GM04503 (cell line): ENCODE measurements around the gene PRDM15.
A peak's percentile ranks its signal among the peaks of the same experiment; 100 is the strongest.

Source experiments
- DNase-seq: peaks from one replicate; pipeline ENCODE4 v3.0.0-alpha.2; 2012; ENCODE audit warnings: low read depth

The PRDM15 gene

DNA sequence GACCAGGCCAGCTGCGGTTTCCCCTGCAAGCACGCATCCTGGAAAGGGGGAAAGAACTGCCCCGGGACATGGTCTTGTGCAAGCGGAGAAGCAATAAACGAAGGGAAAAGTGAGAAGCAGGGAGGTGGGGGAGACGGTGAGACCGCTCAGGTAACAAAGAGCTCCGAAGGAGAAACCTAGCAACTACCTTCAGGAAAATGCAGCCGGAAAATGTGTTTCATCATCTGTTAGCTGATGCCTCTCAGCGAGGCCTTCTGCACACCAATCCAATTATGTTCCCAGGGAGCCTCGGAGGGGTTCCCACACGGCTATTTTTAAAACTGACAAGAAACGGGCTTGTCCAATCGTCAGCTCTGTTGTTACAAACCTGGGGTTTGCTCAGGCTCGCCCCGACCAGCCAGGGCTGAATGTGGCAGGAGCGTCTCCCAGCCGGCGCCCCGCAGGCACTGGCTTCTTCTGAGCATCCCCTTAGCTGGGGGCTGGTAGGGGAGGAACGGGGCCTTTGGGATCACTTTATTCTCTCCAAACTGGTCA is 115.7 kb downstream of the PRDM15 start:
- no peak for DNase-seq

DNA sequence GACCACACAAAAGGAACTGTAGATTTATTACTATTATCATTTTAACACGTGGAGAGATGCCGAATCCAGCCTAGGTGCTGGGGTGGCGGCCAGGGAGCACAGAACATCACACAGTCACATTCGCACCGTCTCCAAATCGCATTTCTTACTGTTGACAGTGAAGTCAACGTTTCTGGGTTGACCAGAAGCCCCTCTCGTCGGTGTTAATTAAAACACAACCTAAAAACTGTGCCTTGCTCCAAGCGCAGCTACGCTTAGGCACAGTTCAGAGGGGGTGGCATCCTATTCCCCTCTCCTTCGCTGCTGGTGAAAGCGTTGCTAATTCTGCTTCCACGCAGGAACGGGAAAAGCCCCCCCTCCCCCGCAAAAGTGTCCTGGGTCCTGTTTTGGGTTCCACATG is 116.4 kb downstream of the PRDM15 start:
- no peak for DNase-seq

DNA sequence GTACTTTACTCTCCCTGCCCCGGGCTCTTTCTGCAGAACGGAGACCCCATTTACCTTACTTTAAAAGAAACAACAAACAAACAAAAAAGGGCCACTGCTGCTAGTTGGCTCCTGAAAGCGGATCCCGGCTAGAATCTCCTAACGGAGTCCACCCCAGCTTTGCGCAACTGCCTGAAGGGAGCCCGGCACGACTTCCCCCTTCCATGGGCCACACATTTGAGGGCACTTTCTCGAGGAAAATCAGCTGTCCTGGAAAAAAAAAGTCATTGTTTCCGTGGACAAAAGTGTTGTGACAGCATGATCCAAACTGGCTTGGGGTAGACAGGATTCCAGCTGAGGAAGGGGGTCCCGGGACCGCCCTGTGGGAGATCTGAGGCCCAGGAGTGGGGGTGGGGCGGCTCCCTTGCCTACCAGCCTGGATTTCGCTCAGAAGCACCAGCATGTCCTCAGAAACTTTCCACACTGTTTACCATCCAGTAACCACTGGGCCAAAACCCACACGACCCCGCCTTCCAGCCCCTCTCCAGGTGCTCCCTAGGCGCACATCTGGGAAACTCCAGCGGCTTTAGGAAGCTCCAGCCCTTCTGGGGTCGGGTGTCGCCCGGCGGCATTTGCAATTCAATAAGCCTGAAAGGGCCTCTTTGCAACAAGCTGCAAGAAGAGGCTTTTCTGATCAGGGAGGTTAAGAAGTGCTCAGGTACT is 117.1 kb downstream of the PRDM15 start:
- DNase-seq = no peak

DNA sequence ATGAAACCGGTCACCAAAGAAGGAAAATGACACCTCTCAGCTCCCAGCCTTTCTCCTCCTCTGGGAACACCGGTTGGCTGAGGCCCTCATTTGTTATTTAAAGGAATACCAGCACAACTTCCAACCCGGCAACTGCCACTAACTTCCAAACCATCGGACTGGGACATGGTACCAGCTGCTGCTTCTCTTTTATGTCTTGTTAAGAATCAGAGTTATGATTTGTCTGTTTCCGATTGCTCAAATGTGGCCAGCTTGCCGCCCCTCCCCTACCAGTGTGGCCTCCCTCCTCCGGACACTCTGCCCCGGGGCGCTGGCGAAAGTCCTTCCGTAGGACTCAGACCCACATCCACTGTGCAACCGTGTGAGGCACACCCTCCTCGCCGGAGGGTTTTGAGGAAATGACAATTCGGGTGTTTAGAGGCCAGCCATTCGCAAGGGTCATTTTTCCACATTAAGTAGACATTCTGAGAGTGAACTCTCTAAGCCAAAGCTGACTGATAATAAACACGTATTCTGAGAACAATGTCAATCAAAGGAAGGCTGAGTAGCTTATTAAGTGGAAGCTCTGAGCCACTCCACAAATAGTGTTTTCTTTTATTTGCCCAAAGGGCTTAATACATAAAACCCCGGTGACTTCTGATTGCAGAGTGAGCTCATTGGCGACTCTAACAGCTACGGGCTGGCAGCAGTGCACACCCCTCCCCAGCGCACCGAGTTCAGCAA is 117.8 kb downstream of the PRDM15 start:
- DNase-seq = no peak

DNA sequence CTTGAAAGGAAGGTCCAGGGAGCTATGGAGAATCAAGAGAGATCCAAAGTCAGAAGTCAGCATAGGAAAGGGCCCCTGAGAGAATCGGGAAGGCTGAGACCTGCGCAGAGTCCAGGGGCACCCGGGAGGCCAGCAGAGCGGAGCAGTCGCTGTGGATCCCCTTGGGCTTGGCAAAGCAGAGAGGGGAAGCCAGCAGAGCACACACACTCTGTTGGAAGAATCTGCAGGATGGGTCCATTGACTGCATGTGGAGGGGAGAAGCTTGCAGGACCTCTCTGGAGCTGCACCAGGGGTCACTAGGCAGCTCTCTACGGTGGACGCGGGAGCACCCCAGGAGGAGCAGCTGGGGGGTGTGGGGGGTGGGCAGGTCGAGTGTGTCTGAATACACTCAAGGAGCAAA is 118.7 kb downstream of the PRDM15 start:
- no peak for DNase-seq

DNA sequence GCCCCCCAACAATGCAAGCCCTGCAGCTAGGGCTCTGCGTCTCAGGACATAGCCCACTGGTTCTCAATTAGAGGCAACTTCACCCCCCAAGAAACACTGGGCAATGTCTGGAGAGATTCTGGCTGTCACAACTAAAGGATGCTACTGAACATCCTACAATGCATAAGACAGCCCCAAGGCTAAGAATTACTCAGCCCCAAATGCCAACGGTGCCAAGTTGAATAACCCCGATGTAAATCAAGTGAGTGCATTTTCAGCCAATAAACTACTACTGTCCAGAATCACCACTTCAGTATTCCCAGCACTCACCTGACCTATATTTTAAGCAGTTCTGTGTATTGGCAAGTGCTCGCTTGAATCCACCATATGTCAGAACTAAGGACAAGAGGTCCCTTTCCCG is 119.2 kb downstream of the PRDM15 start:
- no peak for DNase-seq

DNA sequence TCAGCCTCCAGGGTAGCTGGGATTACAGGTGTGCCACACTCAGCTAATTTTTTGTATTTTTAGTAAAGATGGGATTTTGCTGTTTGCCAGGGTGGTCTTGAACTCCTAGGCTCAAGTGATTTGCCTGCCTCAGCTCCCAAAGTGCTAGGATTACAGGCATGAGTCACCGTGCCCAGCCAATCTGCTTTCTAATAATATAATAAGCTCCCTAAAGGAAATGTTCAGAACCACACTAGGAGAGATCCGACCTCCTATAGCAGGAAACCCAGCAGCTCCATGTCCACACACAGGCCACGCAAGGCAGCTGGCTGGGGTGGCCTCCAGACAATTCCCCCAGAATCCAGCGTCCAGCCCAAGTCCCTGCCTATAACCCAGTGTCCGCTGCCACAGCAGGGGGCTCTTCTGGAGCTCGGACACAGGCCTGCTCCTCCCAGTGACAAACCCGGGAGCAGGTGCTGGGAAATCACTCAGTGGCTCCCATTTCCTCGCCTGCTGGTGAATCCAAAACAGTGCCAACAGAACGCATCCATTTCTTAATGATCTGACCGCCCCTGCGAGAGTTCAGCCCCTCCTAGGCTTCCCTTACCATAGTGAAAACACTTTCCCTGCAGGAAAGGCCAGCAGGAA is 119.8 kb downstream of the PRDM15 start:
- DNase-seq = no peak

DNA sequence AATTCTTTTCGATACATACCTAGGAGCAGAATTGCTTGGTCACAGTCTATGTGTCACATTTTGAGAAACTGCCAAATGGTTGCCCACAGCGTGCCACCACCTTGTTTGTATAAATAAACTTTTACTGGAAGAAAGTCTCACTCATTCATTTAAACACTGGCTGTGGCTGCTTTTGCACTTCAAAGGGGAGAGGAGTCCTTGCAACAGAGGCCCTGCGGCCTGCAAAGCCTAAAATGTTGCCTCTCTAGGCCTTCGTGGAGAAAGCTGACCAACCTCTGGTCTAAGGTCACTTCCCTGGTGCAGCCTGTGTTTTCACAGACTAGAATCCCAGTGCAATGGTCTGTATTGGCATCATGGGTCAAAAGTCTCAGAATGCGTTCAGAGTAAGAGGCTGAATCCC is 120.6 kb downstream of the PRDM15 start:
- DNase-seq = no peak

DNA sequence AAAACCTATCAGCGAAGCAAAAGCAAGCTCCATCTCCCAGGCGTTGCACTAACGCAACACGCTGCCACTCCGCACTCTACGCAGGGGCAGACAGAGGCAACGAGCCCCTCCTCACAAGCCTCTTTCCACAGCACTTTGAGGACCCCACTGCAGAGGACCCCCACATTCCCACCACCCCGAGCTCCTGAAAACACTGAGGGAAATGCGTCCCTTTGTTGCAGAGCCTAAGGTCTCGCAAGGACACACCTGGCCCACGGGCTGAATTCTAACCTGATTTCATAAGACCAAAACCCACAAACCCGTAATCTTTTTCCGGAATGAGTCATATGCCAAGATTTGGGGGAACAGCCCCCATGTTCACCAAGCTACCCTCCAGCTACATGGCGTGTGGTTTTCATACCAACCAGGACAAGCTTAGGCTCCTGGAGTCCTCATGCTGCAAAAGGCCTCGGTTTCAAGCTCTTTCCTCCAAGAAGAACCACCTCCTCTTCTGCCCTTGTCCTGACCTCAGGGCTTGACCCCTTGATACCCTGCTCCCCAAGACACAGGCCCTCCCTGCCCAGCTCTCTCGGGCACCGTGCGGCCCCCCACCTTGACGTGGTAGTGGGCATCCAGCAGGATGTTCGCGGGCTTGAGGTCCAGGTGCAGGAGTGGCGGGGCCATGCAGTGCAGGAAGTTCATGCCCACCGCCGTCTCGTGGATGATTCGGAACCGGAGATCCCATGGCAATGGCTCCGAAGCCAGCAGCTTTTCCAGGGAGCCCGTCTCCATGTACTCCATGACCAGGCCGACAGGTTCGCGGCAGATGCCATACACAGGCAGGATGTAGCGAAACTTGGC is 123.0 kb downstream of the PRDM15 start:
- no peak for DNase-seq

DNA sequence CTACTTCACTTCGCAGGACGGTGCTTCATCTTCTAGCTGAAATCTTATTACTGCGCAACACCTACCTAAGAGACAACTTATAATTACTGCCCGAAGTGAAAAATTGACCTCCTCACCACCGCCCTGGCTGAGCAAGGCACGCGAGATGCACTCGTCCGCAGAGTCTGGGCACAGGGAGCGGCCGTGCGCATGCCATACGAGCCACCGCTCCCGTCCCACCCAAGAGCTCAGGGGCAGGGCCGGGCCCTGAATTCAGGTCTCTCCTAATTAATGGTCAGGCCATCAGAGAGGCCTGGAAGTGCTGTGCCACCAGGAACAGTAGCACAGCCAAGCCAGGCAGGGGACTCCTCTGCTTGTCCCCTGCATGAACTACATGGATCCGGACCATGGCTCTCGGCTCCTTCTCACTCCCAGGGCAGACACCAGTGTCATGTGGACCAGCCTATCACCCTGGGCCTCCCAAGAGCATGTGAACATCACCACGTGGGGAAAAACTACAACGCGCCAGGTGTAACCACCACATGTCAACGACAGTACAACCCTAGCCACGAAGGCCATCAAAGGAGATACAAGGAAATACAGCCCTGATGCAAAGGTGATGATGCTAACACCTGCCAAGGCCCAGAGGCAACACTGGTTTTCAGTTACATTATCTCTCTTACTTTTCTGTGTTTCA is 123.7 kb downstream of the PRDM15 start:
- no peak for DNase-seq

DNA sequence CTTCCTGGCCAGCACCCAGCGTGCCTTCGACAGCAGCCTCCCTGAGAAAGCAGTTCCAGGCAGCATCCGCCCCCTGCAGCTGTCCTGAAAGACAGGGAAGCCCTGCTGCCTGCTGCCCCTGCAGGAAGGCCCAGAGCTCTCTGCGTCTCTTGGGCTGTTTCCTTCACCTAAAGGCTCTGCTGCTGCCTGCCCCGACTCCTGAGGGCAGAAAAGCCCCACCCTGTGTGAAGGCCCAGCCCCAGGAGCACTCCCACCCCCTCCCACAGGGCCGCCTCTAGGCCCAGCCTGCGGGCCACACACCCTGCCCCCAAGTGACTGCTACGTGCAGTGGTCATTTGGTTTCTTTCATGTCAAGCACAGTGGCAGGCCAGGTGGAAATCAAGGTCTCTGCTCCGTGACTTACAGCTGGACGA is 124.7 kb downstream of the PRDM15 start:
- no peak for DNase-seq

DNA sequence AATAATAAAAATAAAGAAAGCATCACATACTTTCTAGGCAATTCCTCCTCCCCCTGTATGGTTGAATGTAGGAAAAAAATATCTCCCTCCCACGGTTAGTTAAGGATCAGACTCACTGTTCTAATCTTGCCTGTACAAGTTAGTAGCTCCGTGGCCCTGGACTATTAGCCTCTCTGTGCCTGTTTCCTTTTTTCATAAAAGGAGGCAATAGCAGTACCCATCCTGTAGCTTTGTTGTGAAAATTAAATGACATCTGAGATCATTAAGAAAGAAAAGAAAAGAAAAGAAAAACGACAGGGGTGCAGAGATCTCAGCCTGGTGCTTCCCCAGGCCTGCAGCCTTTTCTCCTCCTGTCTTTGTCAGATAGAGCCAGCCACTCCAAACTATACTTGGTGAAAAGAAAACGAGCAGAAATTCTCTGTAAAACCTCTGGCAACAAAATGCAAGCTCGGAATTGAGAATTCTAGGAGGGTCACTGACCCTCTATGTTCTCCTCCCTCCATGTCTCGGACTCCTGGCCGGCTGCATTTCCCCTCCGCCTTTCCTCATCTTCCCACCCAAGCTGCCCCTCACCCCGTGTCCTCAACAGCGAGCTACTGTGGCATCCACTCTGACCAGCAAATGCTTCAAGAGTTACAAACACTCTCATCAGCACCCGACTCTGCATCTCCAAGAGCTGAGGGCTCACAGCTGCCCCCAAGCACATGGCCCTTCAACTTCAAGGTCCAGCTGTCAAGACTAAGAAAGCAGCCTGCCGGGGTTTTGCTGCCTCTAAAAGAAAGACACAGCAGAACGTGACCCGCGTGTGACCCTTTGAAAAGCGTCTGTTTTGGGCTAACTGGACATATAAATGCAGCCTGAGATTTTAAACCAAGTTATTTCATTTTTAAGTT is 125.9 kb downstream of the PRDM15 start:
- no peak for DNase-seq

DNA sequence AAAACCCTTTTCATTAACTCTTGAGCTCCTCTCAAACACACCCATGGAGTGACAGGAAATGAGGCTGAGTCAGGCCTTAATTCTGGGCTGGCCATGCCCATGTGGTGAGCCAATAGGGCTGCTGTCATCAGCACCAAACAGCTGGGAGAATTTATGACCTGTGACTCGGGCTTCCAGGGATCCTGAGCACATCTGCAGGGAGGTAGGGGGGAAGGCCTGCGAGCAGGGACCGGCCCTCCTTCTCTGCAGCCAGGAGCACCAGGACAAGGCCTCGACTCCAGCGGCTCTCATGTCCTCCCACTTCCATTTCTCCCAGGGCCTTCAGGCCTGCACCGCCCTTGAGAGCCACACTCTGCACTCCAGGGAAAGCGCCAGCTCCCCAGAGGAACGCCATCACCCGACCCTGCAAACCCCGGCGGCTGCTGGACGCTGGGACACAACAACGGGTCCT is 126.9 kb downstream of the PRDM15 start:
- DNase-seq = peak; percentile 62

DNA sequence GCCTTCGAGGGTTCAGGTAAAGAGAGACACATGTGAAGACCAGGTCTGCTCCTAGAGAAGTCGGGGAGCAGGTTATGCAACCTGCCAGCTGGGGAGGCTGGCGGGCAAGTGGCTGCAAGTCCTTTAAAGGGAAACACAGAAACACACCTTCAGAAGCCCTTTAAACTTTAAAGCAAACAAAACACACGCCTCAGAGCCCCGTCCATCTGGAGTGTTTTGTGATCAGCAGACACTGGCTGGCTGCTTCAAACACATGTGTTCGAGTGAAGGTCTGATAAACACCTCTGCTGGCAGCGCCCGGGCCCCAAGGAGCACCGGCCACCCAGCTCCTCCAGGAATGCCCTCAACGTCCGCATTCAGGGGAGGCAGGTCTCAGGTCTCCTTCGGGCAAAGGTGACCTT is 127.5 kb downstream of the PRDM15 start:
- no peak for DNase-seq

DNA sequence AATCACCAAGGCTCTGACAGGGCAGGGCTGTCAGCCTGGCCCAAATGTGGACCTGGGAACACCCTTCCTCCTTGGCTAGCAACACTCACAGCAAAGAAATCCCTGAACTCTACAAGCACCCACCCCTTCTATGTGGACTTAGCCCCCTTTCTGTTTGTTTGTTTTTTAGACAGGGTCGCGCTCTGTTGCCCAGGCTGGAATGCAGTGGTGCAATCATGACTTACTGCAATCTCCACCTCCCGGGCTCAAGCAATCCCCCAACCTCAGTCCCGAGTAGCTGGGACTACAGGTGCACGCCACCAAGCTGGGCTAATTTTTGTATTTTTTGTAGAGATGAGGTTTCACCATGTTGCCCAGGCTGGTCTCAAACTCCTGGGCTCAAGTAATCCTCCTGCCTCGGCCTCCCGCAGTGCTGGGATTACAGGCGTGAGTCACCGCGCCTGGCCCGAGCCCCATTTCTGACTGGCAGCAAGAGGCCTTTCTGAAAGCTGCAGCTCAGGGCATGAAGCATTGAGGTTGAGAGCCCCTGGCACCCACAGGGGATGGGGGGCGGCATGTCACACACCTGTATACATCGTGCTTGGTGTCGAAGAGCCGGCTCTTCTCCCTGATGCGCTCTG is 128.5 kb downstream of the PRDM15 start:
- no peak for DNase-seq

DNA sequence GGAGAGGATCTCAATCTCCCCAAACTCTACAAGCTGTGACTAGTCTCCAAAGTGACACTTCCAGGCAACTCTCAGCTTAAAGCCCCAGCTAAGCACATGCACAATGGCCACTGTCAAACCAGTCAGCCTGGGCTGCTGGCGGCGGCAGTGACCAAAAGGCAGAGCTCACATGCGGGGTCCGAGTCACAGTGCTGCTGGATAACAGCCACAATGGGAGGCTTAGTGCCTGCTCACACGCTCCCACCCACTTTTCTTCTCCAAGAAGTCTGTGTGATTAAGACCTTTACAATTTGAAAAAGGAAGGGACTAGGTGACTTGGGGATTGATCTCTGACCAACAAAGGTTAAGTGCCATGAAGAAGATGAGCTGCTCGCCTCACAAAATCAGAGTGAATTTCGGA is 129.1 kb downstream of the PRDM15 start:
- DNase-seq = no peak

DNA sequence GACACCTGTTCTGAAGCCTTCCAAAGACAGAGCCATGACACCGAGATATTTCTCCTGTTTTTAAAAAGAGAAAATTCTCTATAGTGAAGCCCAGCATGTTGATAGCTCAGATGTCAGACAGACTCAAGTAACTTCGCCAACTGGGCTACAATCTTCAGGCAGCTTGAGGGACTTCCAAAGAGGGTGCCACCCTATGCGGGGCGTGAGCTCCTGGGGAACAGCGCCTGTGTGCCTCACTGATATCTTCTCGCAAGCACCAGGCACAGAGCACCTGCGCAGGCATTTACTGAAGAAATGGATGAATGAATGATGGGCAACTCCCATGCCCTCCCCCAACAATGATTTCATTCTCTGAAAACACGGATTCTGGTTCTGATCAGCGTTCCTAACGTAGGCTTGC is 129.9 kb downstream of the PRDM15 start:
- no peak for DNase-seq
